Activated CD4-positive, alpha-beta T cell treated with anti-CD3 and anti-CD28 coated beads, Interleukin-2, amount 10 ng/mL, durations not matched to agents 7 days and 5 days (primary cell): ENCODE measurements around the gene LRRC1. TPM values are rescaled to one million over a fixed set of nuclear protein-coding genes. Genes with fewer than 3 reads are reported as not detected.
"Not testable (repeated sequence)": the region's sequence is repeated elsewhere in the genome, so short reads cannot be mapped to it uniquely, and the experiment has no call there.

Experiments
- CTCF ChIA-PET: fragments of 350-600 bp; sonication (Branson Sonifier 250); formaldehyde crosslinking; loops from one replicate; lab custom pipeline; 2021; ENCODE audit warnings: antibody characterized with exemption; lab: Charles Lee
- POLR2A ChIA-PET: fragments of 350-600 bp; sonication (Branson Sonifier 250); formaldehyde crosslinking; loops from one replicate; lab custom pipeline; 2021; ENCODE audit warnings: antibody characterized with exemption; lab: Charles Lee
- DNase-seq: peaks from one replicate; pipeline ENCODE4 v3.0.0-alpha.2; 2020
- H3K27ac Mint-ChIP-seq: one replicate; pipeline ENCODE4 v1.8.0; 2021; ENCODE audit warnings: mild to moderate bottlenecking, moderate library complexity, mixed read lengths
- H3K27me3 Mint-ChIP-seq: one replicate; pipeline ENCODE4 v1.8.0; 2021; ENCODE audit warnings: mixed read lengths
- H3K36me3 Mint-ChIP-seq: one replicate; pipeline ENCODE4 v1.8.0; 2021; ENCODE audit warnings: low read depth, mixed read lengths
- H3K4me1 Mint-ChIP-seq: one replicate; pipeline ENCODE4 v1.8.0; 2021; ENCODE audit warnings: mixed read lengths
- H3K4me3 Mint-ChIP-seq: one replicate; pipeline ENCODE4 v1.8.0; 2021; ENCODE audit warnings: mild to moderate bottlenecking, moderate library complexity, mixed read lengths
- H3K9me3 Mint-ChIP-seq: one replicate; pipeline ENCODE4 v1.8.0; 2021; ENCODE audit warnings: mixed read lengths
- total RNA-seq, 2 experiments: library from RNA; stranded (reverse); gene quantifications; one replicate each; pipeline ENCODE4 v1.2.3, GENCODE V29; 2021

LRRC1 gene
- total RNA-seq, 2 experiments from 2014 or later: 3.6 to 3.7 TPM

DNA sequence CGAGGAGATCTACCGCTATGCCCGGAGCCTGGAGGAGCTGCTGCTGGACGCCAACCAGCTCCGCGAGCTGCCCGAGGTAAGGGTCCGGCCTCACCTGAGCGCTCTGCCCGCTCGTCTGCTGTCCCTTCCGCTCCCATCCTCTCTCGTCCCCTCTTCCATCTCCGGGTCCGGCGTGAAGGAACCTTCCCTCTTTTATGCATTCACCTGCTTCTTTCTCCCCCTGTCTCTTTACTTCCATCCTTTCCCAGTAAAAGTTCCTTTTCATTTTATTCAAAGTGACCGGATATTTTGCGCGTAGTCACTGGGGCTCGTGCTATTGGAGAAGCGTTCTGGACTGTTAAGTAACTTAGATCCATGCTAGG lies 516 bp downstream of the LRRC1 start:
- DNase-seq: no peak
- peaks cover 3% of the 10 kb centered on the region for H3K36me3 Mint-ChIP-seq
- ChIA-PET CTCF (interaction anchor here (0.9 to 1.6 kb wide), 2 partner anchors 13 to 63 kb away, joined by 3 read pairs; no protein-coding TSS in a partner anchor), POLR2A (interaction anchor here (0.6 kb wide), 1 partner anchor 120 kb away, joined by 3 read pairs; no protein-coding TSS in a partner anchor)
- H3K9me3 Mint-ChIP-seq: no peaks in the 10 kb centered on the region
- H3K27ac Mint-ChIP-seq: peak overlapping the region; percentile 81
- peak overlapping the region; percentile 97 for H3K4me3 Mint-ChIP-seq
- peaks cover 39% of the 10 kb centered on the region for H3K27me3 Mint-ChIP-seq
- H3K4me1 Mint-ChIP-seq: peaks cover 31% of the 10 kb centered on the region

DNA sequence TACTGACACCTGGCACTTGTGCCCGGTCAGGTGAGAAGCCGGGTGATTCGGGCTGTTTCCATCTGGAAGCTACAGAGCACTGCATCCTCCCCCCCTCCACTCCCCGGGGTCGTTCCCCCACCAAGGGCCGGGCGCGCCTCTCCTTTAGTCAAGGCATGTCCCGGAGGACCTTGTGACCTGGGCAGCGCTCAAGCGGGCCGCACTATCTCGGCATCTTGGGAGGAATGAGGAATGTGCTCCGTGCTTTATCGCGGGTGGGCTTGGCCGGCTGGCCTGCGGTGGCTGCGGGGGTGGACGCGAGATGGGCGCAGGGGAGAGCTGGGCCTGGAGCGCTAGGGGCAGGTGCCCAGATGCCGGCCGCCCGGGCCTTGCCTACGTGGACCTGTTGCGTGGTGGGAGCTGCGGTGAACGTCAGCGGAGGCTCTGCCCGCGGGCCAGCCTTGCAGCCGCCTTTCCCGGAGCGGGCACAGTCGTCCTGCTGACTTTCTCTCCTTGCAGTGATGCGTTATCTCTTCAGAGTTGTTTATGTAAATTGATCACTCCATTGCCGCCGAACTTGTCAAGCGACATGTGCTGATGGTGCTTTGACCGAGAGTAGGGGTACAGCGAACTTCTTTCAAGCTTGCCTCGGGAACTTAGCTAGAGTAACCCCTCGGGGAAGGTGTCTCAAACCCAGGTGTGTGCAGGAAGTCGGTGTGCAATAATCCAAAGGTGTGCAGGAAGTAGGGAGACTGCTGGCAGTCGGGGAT lies 1.1 kb downstream of the LRRC1 start:
- Mint-ChIP-seq H3K27me3 (peaks cover 36% of the 10 kb centered on the region), H3K4me1 (peaks cover 31% of the 10 kb centered on the region), H3K36me3 (peaks cover 3% of the 10 kb centered on the region), H3K4me3 (peak overlapping the region; percentile 97), H3K9me3 (no peaks in the 10 kb centered on the region), H3K27ac (peak overlapping the region; percentile 81)
- DNase-seq: peak; percentile 14
- POLR2A ChIA-PET: no interaction called here
- CTCF ChIA-PET: interaction anchor here (0.9 to 1.6 kb wide), 3 partner anchors 13 to 16 kb away, joined by 3 read pairs; no protein-coding TSS in a partner anchor

DNA sequence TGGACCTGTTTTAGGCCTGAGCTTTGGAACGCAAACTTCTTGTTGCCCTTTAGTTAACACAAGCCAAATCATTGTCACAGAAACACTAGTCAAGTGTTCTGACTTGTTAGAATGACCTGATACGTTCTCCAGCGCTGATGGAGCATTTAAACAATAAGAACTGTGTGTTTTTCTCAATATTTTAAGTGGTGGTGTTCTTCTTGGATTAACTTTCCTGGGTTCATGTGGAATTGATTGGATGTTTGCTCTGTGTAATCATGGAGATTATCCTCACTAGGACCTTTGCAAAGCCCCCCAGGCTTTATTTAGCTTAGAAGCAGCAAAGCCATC lies 1.6 kb downstream of the LRRC1 start:
- H3K9me3 Mint-ChIP-seq: no peaks in the 10 kb centered on the region
- CTCF ChIA-PET: interaction anchor here (0.9 to 1.6 kb wide), 3 partner anchors 12 to 15 kb away, joined by 3 read pairs; no protein-coding TSS in a partner anchor
- peak overlapping the region; percentile 97 for H3K4me3 Mint-ChIP-seq
- peaks cover 3% of the 10 kb centered on the region for H3K36me3 Mint-ChIP-seq
- no peak overlapping the region for H3K27ac Mint-ChIP-seq
- H3K4me1 Mint-ChIP-seq: peaks cover 31% of the 10 kb centered on the region
- no peak for DNase-seq
- POLR2A ChIA-PET: no interaction called here
- peaks cover 35% of the 10 kb centered on the region for H3K27me3 Mint-ChIP-seq

DNA sequence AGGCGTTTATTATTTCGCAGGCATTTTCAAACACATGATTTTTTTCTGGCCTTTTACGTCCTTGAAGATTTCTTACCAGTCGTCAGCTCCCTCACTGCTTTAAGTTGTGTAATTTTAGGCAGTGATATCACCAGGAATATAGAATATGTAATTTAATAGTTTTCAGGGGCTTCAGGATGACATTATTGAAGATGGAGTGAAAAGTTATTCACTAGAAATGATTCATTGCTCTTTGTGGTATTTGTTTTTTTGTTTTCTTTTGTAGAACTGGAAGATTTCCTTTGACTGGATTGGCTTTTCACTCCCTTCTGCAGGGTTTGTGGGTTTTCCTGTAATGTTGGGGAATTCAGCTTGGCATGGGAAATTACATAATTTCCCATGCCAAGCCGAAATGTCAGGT lies 2.0 kb downstream of the LRRC1 start:
- Mint-ChIP-seq H3K4me3 (peak overlapping the region; percentile 97), H3K4me1 (peaks cover 31% of the 10 kb centered on the region), H3K36me3 (peaks cover 3% of the 10 kb centered on the region), H3K27me3 (peaks cover 33% of the 10 kb centered on the region), H3K27ac (no peak overlapping the region), H3K9me3 (no peaks in the 10 kb centered on the region)
- CTCF ChIA-PET: interaction anchor here (0.9 to 1.6 kb wide), 4 partner anchors 12 to 71 kb away, joined by 3 read pairs; no protein-coding TSS in a partner anchor
- DNase-seq: no peak
- POLR2A ChIA-PET: no interaction called here

DNA sequence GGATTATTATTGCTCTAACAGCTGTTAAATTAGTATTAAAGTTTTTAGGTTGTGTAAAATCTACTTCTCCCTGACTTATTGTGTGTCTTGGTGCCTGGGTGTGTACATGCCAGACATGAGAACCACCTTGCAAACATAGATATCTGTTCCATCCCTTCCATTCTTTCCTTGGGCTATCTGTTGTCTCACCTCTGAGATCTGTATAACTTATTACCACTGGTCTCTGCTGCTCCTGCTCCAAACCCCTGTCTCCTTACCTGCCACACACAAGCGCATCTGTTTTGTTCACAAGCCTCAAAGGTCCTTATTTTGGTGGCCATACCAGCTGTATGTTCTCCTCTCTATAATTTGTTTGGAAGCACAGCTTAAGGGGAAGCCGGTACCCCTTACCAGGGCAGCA lies 2.5 kb downstream of the LRRC1 start:
- H3K27me3 Mint-ChIP-seq: peaks cover 29% of the 10 kb centered on the region
- H3K4me1 Mint-ChIP-seq: peaks cover 31% of the 10 kb centered on the region
- H3K9me3 Mint-ChIP-seq: no peaks in the 10 kb centered on the region
- ChIA-PET POLR2A (no interaction called here), CTCF (interaction anchor here (0.9 kb wide), 1 partner anchor 71 kb away, joined by 3 read pairs; no protein-coding TSS in a partner anchor)
- no peak overlapping the region for H3K27ac Mint-ChIP-seq
- DNase-seq: no peak
- no peak overlapping the region for H3K4me3 Mint-ChIP-seq
- H3K36me3 Mint-ChIP-seq: peaks cover 3% of the 10 kb centered on the region

DNA sequence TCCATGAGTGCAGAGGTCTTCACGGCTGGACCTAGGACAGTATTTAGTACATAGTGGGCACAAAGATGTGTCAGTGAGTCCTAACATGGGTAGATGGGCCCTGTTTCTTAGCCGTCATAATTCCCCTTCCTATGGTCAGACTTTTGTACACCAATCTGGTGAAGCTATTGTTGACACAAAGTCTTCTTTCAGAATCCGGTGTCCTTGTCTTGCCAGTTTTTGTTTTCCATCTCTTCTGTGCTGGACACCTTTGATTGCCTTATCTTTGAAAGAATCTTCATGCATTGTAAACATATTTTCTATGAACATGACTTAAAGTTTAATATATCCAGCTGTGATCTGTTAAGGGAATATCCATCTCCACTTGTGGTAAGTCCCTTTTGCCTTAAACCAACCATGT lies 4.5 kb downstream of the LRRC1 start:
- POLR2A ChIA-PET: no interaction called here
- Mint-ChIP-seq H3K27me3 (peaks cover 17% of the 10 kb centered on the region), H3K36me3 (peaks cover 3% of the 10 kb centered on the region), H3K4me3 (no peak overlapping the region), H3K4me1 (peaks cover 16% of the 10 kb centered on the region), H3K27ac (no peak overlapping the region), H3K9me3 (no peaks in the 10 kb centered on the region)
- CTCF ChIA-PET: interaction anchor here (0.6 kb wide), 1 partner anchor 1296 kb away, joined by 3 read pairs; no protein-coding TSS in a partner anchor
- DNase-seq: no peak

DNA sequence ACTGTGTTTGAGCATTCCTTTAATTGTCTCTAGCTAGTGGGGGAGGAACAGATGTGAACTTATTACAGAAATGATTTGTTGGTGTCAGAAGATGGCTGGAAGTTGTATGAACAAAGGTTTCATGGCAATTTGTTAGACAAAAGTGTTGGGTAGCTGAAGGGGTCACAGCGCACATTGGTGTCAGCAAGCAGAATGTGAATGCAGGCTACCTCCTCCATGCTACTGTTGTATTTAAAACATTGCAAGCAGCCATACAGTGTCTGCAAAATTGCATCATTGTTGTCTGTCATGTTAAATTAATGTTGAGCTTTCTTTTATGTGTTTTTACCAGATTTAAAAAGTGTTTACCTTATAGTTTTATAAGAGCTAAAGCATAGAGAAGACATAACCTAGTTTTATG lies 6.2 kb downstream of the LRRC1 start:
- POLR2A ChIA-PET: no interaction called here
- Mint-ChIP-seq H3K4me3 (no peak overlapping the region), H3K36me3 (peaks cover 3% of the 10 kb centered on the region), H3K27me3 (peaks cover 9% of the 10 kb centered on the region), H3K9me3 (no peaks in the 10 kb centered on the region), H3K27ac (no peak overlapping the region), H3K4me1 (peaks cover 11% of the 10 kb centered on the region)
- CTCF ChIA-PET: no interaction called here
- no peak for DNase-seq

DNA sequence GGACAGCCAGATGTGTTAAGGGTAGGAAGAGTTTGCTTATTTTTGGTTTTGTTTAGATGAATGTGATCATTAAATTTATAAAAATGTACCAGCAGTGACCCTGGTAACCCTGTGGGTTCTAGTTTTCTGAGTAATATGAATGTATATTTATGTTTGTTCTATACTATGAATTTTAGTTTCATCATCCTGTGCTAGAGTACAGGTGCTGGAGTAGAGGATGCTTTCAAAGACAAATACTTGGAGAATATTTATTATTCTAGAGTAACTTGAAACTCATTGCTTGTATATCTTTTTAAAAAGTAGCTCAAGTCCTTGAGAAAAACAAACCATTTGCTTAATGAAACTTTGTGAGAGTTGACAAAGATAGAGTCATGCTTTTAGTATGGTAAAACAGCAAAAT lies 7.8 kb downstream of the LRRC1 start:
- CTCF ChIA-PET: no interaction called here
- H3K4me1 Mint-ChIP-seq: no peaks in the 10 kb centered on the region
- no peaks in the 10 kb centered on the region for H3K27me3 Mint-ChIP-seq
- POLR2A ChIA-PET: no interaction called here
- no peak for DNase-seq
- H3K36me3 Mint-ChIP-seq: no peaks in the 10 kb centered on the region
- no peaks in the 10 kb centered on the region for H3K9me3 Mint-ChIP-seq
- H3K4me3 Mint-ChIP-seq: no peak overlapping the region
- no peak overlapping the region for H3K27ac Mint-ChIP-seq

DNA sequence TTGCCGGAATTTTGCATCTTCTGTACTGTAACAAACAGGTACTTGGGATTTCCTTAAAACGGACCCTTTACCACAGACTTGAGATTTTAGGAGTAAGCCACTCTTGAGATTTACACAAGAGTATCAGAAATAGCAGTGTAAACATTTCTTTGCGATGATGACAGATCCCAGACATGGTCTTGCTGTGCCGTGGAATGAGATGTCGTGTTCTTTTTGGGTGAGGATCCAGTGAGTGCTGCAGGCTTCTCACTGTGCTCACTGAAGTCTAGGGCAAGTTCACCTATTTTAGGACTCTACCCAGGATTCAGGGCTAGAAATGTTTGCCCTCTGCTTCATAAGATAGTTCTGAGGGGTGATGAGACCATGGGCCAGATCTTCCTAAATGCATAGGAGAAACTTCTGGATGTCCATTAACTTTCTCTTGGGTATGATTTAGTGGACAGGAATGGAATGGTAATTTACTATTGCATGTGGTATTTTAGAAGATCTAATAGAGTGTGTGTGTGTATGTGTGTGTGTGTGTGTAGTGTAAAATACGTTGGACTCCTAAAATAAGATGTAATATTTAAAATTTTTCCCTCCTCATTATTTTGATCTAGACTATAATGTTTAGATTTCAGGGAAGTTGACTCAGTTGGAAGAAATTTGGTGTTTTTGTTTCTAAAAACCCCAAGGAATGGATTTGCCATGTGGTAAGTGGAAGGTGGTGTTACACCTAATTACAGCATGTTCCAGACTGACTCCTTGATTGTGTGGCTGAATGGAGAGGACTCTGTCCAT lies 8.5 kb downstream of the LRRC1 start:
- DNase-seq: no peak
- no peaks in the 10 kb centered on the region for H3K36me3 Mint-ChIP-seq
- ChIA-PET CTCF (no interaction called here), POLR2A (no interaction called here)
- no peak overlapping the region for H3K27ac Mint-ChIP-seq
- H3K4me3 Mint-ChIP-seq: no peak overlapping the region
- no peaks in the 10 kb centered on the region for H3K9me3 Mint-ChIP-seq
- H3K27me3 Mint-ChIP-seq: no peaks in the 10 kb centered on the region
- no peaks in the 10 kb centered on the region for H3K4me1 Mint-ChIP-seq

DNA sequence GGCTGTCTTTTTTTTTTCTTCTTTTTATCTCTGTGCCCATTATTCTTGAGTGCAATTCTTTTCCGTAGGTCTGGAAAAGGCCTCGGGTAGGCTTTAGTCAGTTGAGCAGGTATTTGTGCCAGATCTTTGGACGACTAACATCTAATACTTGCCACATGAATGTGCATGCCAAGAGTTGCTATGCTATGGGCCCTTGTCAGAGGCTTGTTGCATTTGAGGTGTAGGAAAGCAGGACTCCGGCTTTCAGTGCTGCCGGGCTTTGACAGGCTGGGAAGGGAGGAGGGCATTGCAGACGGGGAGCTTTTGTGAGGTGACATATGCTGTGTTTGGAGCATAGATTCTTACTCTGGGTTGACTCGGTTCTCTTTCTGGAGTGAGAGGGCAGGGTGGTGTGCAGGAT lies 10.2 kb downstream of the LRRC1 start:
- H3K4me3 Mint-ChIP-seq: no peak overlapping the region
- DNase-seq: no peak
- no peaks in the 10 kb centered on the region for H3K4me1 Mint-ChIP-seq
- ChIA-PET POLR2A (no interaction called here), CTCF (no interaction called here)
- H3K27me3 Mint-ChIP-seq: no peaks in the 10 kb centered on the region
- no peaks in the 10 kb centered on the region for H3K9me3 Mint-ChIP-seq
- H3K36me3 Mint-ChIP-seq: no peaks in the 10 kb centered on the region
- H3K27ac Mint-ChIP-seq: no peak overlapping the region

DNA sequence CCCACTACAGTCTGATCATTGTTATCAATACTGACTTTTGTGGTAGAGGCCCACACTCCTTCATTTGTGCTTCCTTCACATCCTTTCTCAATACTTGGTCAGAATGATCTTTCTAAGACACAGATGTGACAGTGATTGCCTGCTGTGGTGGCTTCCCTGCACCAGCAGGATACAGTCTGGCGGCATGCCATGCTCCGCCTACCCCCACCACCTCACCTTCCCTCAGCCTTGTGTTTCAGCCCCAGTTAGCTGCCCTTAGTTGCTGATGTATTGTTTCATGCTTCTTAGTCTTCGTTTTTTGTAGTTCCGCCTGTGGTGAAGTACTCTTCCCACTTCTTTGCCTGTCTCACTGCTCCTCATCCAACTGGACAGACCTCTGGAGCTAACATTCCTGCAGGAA lies 10.9 kb downstream of the LRRC1 start:
- H3K36me3 Mint-ChIP-seq: no peaks in the 10 kb centered on the region
- no peak overlapping the region for H3K27ac Mint-ChIP-seq
- H3K4me3 Mint-ChIP-seq: no peak overlapping the region
- no peak for DNase-seq
- CTCF ChIA-PET: interaction anchor here (1.0 kb wide), 1 partner anchor 10 kb away, joined by 3 read pairs; no protein-coding TSS in a partner anchor
- no peaks in the 10 kb centered on the region for H3K4me1 Mint-ChIP-seq
- no peaks in the 10 kb centered on the region for H3K27me3 Mint-ChIP-seq
- POLR2A ChIA-PET: no interaction called here
- H3K9me3 Mint-ChIP-seq: no peaks in the 10 kb centered on the region

DNA sequence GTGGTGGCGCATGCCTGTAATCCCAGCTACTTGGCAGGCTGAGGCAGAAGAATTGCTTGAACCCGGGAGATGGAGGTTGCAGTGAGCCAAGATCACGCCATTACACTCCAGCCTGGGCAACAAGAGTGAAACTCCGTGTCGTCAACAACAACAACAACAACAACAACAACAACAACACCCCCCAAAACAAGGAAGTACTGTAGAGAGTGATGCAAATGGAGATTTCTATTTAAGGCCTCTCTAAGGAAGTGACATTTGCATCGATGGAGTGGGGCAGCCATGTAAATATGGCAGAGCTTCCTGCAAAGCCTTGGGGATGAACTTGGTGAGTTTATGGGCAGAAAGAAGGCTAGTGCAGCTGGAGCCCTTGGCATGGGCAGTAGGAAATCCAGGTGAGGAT lies 12.8 kb downstream of the LRRC1 start:
- CTCF ChIA-PET, DNase-seq, H3K9me3 Mint-ChIP-seq: not testable (repeated sequence)

DNA sequence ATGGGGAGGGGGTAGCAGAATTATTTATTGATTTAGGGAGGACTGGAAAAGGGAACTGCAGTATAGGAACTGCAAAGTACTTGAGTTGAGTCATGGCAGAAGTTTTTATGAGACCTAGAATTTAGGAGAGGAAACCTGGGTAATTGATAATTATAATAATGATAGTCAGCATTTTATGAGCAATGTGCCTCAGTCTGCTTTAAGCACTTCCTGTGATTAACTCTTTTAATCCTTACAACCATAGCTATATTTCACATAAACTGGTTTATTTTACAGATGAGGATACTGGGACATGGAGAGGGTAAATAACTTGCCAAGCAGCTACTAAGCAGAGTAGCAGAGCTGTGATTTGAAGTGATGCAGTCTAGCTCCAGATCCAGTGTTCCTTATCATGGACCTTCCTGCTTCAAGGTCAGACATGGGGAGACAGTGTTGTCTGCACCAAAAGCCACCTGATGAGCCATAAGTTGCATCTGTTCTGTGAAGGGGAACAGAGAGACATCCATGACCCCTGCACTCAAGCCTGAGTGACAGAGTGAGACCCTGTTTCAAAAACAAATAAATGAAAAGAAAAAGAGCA lies 13.6 kb downstream of the LRRC1 start:
- H3K4me3 Mint-ChIP-seq: no peak overlapping the region

More for the DNA sequence above, 12.8 kb downstream of the LRRC1 start:
- H3K36me3 Mint-ChIP-seq, H3K27ac Mint-ChIP-seq, H3K27me3 Mint-ChIP-seq, H3K4me3 Mint-ChIP-seq, POLR2A ChIA-PET, H3K4me1 Mint-ChIP-seq: not testable (repeated sequence)

More for the DNA sequence above, 13.6 kb downstream of the LRRC1 start:
- Mint-ChIP-seq H3K36me3 (no peaks in the 10 kb centered on the region), H3K9me3 (no peaks in the 10 kb centered on the region), H3K27ac (no peak overlapping the region), H3K27me3 (no peaks in the 10 kb centered on the region), H3K4me1 (no peaks in the 10 kb centered on the region)
- DNase-seq: no peak
- CTCF ChIA-PET: interaction anchor here (0.6 to 1.1 kb wide), 3 partner anchors 12 to 14 kb away, joined by 3 read pairs; partner anchors contain the start of gene LRRC1
- POLR2A ChIA-PET: no interaction called here
